ENCODE data around the gene POLE4. TPM values are rescaled to one million over a fixed set of nuclear protein-coding genes. Genes with fewer than 3 reads are reported as not detected.
A peak's percentile ranks its signal among the peaks of the same experiment; 100 is the strongest.

Gene POLE4
- total and polyA plus RNA-seq, 11 donors: 12.9 to 73.3 (median 38.0) TPM

GRCh38 chr2:74919827-74920226 lies 38.6 kb upstream of the POLE4 start:
- H3K27ac ChIP-seq: no peak overlapping the region
- H3K9me3 ChIP-seq: no peaks in the 10 kb centered on the region
- intact Hi-C loops (cut with DNase I): loop anchor here (1.0 to 10.0 kb wide), 15 partner anchors 125 to 705 kb away; no protein-coding TSS in a partner anchor
- peaks cover 0 to 24% (median 0%) of the 10 kb centered on the region in 9 donors for H3K27me3 ChIP-seq
- 4 to 11% (median 5%) methylated on average over 9 to 34 of the region's 34 CpGs for WGBS, 4 donors
- DNase-seq: peak; percentile 49 to 81 (median 61)
- H3K36me3 ChIP-seq: no peaks in the 10 kb centered on the region
- peaks cover 0 to 21% (median 1%) of the 10 kb centered on the region in 12 donors for H3K4me1 ChIP-seq
- H3K4me3 ChIP-seq: peak overlapping the region in 7 of 12 donors; percentile 5 to 36 (median 29)
- ATAC-seq: peak in 3 of 4 donors; percentile 42 to 67 (median 63)
- TF ChIP-seq POLR2A (IDR thresholded peaks at IDR 0.05) (no peak), CTCF (IDR thresholded peaks at IDR 0.05) (peak; percentile 78 to 94 (median 86))

GRCh38 chr2:74921236-74921736 lies 37.2 kb upstream of the POLE4 start:
- Histone ChIP-seq H3K4me1 (peaks cover 0 to 21% (median 1%) of the 10 kb centered on the region in 12 donors), H3K27ac (no peak overlapping the region), H3K4me3 (no peak overlapping the region), H3K27me3 (peaks cover 0 to 20% (median 0%) of the 10 kb centered on the region in 9 donors), H3K36me3 (no peaks in the 10 kb centered on the region), H3K9me3 (no peaks in the 10 kb centered on the region)
- TF ChIP-seq POLR2A (IDR thresholded peaks at IDR 0.05): no peak
- TF ChIP-seq CTCF (IDR thresholded peaks at IDR 0.05): no peak
- intact Hi-C loops (cut with DNase I): loop anchor here in 6 of 10 donors (5.0 to 10.0 kb wide), 6 partner anchors 124 to 694 kb away; no protein-coding TSS in a partner anchor
- DNase-seq (no peak), ATAC-seq (no peak)
- WGBS, 4 donors: 88 to 99% (median 97%) methylated on average over 2 of the region's 2 CpGs

- H3K36me3 ChIP-seq: no peaks in the 10 kb centered on the region
- ATAC-seq: peak in 2 of 4 donors; percentile 53 to 57
- whole genome bisulfite sequencing, 4 donors: 56 to 75% (median 66%) methylated on average over 5 of the region's 5 CpGs
- TF ChIP-seq CTCF (IDR thresholded peaks at IDR 0.05) (no peak), POLR2A (IDR thresholded peaks at IDR 0.05) (no peak)
- H3K27ac ChIP-seq: peak overlapping the region in 1 of 12 donors; percentile 32
- H3K9me3 ChIP-seq: no peaks in the 10 kb centered on the region
- peaks cover 0 to 13% (median 0%) of the 10 kb centered on the region in 9 donors for H3K27me3 ChIP-seq
- DNase-seq: no peak
- no peak overlapping the region for H3K4me3 ChIP-seq
- intact Hi-C loops (cut with DNase I): loop anchor here in 6 of 10 donors (5.0 to 10.0 kb wide), 6 partner anchors 122 to 692 kb away; no protein-coding TSS in a partner anchor
- peaks cover 0 to 21% (median 1%) of the 10 kb centered on the region in 12 donors for H3K4me1 ChIP-seq
Measured at GRCh38 chr2:74922592-74923227, 35.7 kb upstream of the POLE4 start.

Data from heart left ventricle (tissue), 16 donors.